GM12875 (cell line): ENCODE results near the gene MRAS.

Experiments
- H3K4me3 ChIP-seq: one replicate; pipeline ENCODE4 v1.5.1; 2011; ENCODE audit warnings: low read depth, low read length, control low read depth
- CTCF ChIP-seq: IDR thresholded peaks from 2 replicates; pipeline ENCODE4 v1.5.1; 2011; ENCODE audit warnings: low read depth, mild to moderate bottlenecking, control low read depth, inconsistent platforms, low read length, moderate library complexity, borderline replicate concordance; ENCODE audit not compliant: insufficient read depth

MRAS gene

GRCh38 chr3:138378331-138378730 lies 30.0 kb downstream of the MRAS start:
- no peak for TF ChIP-seq CTCF
- H3K4me3 ChIP-seq, result no peak overlapping the region

- H3K4me3 ChIP-seq, result no peak overlapping the region
- TF ChIP-seq CTCF, result no peak
These were observed 30.6 kb downstream of the MRAS start for GRCh38 chr3:138378990-138379389.

GRCh38 chr3:138381413-138381901 lies 33.1 kb downstream of the MRAS start:
- no peak for TF ChIP-seq CTCF
- H3K4me3 ChIP-seq, result no peak overlapping the region

GRCh38 chr3:138381950-138382715 lies 33.8 kb downstream of the MRAS start:
- H3K4me3 ChIP-seq, result no peak overlapping the region
- TF ChIP-seq CTCF, result no peak

GRCh38 chr3:138383715-138384465 lies 35.5 kb downstream of the MRAS start:
- no peak overlapping the region for H3K4me3 ChIP-seq
- no peak for TF ChIP-seq CTCF

GRCh38 chr3:138384531-138384930 lies 36.2 kb downstream of the MRAS start:
- no peak overlapping the region for H3K4me3 ChIP-seq
- TF ChIP-seq CTCF, result no peak
